ENCODE results near the gene SEMA3F. TPM values are rescaled to one million over a fixed set of nuclear protein-coding genes. Genes with fewer than 3 reads are reported as not detected.
A peak's percentile ranks its signal among the peaks of the same experiment; 100 is the strongest.

Gene SEMA3F
- total RNA-seq, 2 donors from 2014 or later: 44.8 to 63.2 TPM

GRCh38 chr3:50170689-50171088 lies 15.6 kb downstream of the SEMA3F start:
- H3K9ac ChIP-seq (ENCODE audit: extremely low read depth, low read length, poor library complexity, severe bottlenecking): no peak overlapping the region
- Mint-ChIP-seq H3K36me3 (ENCODE audit: low read depth) (peaks cover 17% of the 10 kb centered on the region), H3K4me3 (no peak overlapping the region), H3K27me3 (ENCODE audit: insufficient read depth) (no peaks in the 10 kb centered on the region), H3K27ac (no peak overlapping the region), H3K4me1 (peaks cover 36% of the 10 kb centered on the region), H3K9me3 (no peaks in the 10 kb centered on the region)
- H3K4me3 ChIP-seq (ENCODE audit: low read length): no peak overlapping the region
- H3K9me3 ChIP-seq (ENCODE audit: control insufficient read depth, low read length): no peaks in the 10 kb centered on the region
- WGBS, 2 experiments (ENCODE audit: insufficient coverage in 1 of 2, insufficient read length in 1 of 2): 89 to 97% methylated on average over 6 to 10 of the region's 10 CpGs
- H3K4me1 ChIP-seq (ENCODE audit: control insufficient read depth, insufficient read depth, low read length): peaks cover 16% of the 10 kb centered on the region
- no peak overlapping the region for H3K27ac ChIP-seq (ENCODE audit: low read depth, low read length)
- H3K27me3 ChIP-seq (ENCODE audit: control insufficient read depth, insufficient read depth, low read length, poor library complexity, severe bottlenecking): no peaks in the 10 kb centered on the region
- no peak for DNase-seq
- peaks cover 5% of the 10 kb centered on the region for H3K36me3 ChIP-seq (ENCODE audit: control insufficient read depth, insufficient read depth, low read length)
- TF ChIP-seq, protein P1, sequence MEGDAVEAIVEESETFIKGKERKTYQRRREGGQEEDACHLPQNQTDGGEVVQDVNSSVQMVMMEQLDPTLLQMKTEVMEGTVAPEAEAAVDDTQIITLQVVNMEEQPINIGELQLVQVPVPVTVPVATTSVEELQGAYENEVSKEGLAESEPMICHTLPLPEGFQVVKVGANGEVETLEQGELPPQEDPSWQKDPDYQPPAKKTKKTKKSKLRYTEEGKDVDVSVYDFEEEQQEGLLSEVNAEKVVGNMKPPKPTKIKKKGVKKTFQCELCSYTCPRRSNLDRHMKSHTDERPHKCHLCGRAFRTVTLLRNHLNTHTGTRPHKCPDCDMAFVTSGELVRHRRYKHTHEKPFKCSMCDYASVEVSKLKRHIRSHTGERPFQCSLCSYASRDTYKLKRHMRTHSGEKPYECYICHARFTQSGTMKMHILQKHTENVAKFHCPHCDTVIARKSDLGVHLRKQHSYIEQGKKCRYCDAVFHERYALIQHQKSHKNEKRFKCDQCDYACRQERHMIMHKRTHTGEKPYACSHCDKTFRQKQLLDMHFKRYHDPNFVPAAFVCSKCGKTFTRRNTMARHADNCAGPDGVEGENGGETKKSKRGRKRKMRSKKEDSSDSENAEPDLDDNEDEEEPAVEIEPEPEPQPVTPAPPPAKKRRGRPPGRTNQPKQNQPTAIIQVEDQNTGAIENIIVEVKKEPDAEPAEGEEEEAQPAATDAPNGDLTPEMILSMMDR (conservative IDR thresholded peaks at IDR 0.05): no peak

GRCh38 chr3:50171540-50172301 lies 16.6 kb downstream of the SEMA3F start:
- peaks cover 21% of the 10 kb centered on the region for H3K36me3 Mint-ChIP-seq (ENCODE audit: low read depth)
- no peak overlapping the region for H3K4me3 ChIP-seq (ENCODE audit: low read length)
- no peaks in the 10 kb centered on the region for H3K9me3 Mint-ChIP-seq
- peaks cover 5% of the 10 kb centered on the region for H3K36me3 ChIP-seq (ENCODE audit: control insufficient read depth, insufficient read depth, low read length)
- WGBS, 2 experiments (ENCODE audit: insufficient coverage in 1 of 2, insufficient read length in 1 of 2): 96% methylated on average over 13 to 21 of the region's 21 CpGs
- H3K27me3 ChIP-seq (ENCODE audit: control insufficient read depth, insufficient read depth, low read length, poor library complexity, severe bottlenecking): no peaks in the 10 kb centered on the region
- H3K4me1 ChIP-seq (ENCODE audit: control insufficient read depth, insufficient read depth, low read length): peaks cover 8% of the 10 kb centered on the region
- no peak overlapping the region for H3K9ac ChIP-seq (ENCODE audit: extremely low read depth, low read length, poor library complexity, severe bottlenecking)
- H3K4me3 Mint-ChIP-seq: no peak overlapping the region
- TF ChIP-seq, protein P1 (conservative IDR thresholded peaks at IDR 0.05): no peak
- no peak overlapping the region for H3K27ac ChIP-seq (ENCODE audit: low read depth, low read length)
- H3K27ac Mint-ChIP-seq: peak overlapping the region; percentile 26
- H3K4me1 Mint-ChIP-seq: peaks cover 26% of the 10 kb centered on the region
- no peak for DNase-seq
- H3K9me3 ChIP-seq (ENCODE audit: control insufficient read depth, low read length): no peaks in the 10 kb centered on the region
- no peaks in the 10 kb centered on the region for H3K27me3 Mint-ChIP-seq (ENCODE audit: insufficient read depth)

GRCh38 chr3:50172626-50173220 lies 17.6 kb downstream of the SEMA3F start:
- no peaks in the 10 kb centered on the region for H3K9me3 Mint-ChIP-seq
- no peak overlapping the region for H3K27ac ChIP-seq (ENCODE audit: low read depth, low read length)
- no peaks in the 10 kb centered on the region for H3K9me3 ChIP-seq (ENCODE audit: control insufficient read depth, low read length)
- H3K27ac Mint-ChIP-seq: no peak overlapping the region
- peaks cover 19% of the 10 kb centered on the region for H3K4me1 Mint-ChIP-seq
- DNase-seq: no peak
- H3K9ac ChIP-seq (ENCODE audit: extremely low read depth, low read length, poor library complexity, severe bottlenecking): no peak overlapping the region
- peaks cover 30% of the 10 kb centered on the region for H3K36me3 Mint-ChIP-seq (ENCODE audit: low read depth)
- H3K36me3 ChIP-seq (ENCODE audit: control insufficient read depth, insufficient read depth, low read length): peaks cover 5% of the 10 kb centered on the region
- no peaks in the 10 kb centered on the region for H3K27me3 ChIP-seq (ENCODE audit: control insufficient read depth, insufficient read depth, low read length, poor library complexity, severe bottlenecking)
- no peaks in the 10 kb centered on the region for H3K27me3 Mint-ChIP-seq (ENCODE audit: insufficient read depth)
- H3K4me1 ChIP-seq (ENCODE audit: control insufficient read depth, insufficient read depth, low read length): peaks cover 3% of the 10 kb centered on the region
- TF ChIP-seq, protein P1 (conservative IDR thresholded peaks at IDR 0.05): no peak
- H3K4me3 Mint-ChIP-seq: no peak overlapping the region
- 87 to 100% methylated on average over 3 to 8 of the region's 8 CpGs for WGBS, 2 experiments (ENCODE audit: insufficient coverage in 1 of 2, insufficient read length in 1 of 2)
- no peak overlapping the region for H3K4me3 ChIP-seq (ENCODE audit: low read length)
